Astrocyte (in vitro differentiated cells and primary cell): ENCODE results near the gene DNAL4.

ENCODE experiments used
- EZH2 ChIP-seq: IDR thresholded peaks from 2 replicates; pipeline ENCODE4 v1.6.1; 2012; ENCODE audit warnings: mild to moderate bottlenecking, low read length, inconsistent platforms; ENCODE audit not compliant: insufficient read depth
- TF ChIP-seq, protein P1 (sequence below): IDR thresholded peaks from 2 replicates; pipeline ENCODE4 v1.5.1; 2011; ENCODE audit warnings: low read depth, mild to moderate bottlenecking, inconsistent platforms, low read length, moderate library complexity; ENCODE audit not compliant: insufficient read depth

DNA sequence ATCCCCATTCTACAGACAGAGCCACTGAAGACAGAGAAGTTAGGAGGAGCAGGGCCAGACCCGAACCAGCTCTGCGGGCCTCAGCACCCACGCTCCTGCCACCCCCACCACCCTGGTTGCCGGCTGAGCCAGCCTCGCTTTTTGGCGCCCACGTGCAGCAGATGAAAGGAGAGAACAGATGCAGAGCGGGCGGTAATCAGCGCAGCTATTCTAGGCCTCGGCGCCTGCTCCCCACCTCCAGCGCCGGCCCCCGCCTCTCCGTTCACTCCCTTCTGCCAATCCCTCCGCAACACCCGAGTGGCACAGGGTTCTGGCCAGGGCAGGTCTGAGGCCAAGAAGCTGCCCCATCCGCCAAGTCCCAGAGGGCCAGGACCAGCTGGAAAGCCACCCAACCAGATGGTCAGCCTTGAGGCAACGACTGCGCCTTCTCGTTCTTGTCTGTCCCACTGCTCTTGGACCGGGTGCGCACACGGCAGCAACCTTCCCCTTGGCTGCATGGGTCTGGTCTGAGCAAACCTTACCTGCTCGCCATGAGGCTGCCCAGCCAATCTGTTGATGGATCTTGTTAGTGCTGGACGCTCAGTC lies 16.8 kb downstream of the DNAL4 start:
- TF ChIP-seq, protein P1, sequence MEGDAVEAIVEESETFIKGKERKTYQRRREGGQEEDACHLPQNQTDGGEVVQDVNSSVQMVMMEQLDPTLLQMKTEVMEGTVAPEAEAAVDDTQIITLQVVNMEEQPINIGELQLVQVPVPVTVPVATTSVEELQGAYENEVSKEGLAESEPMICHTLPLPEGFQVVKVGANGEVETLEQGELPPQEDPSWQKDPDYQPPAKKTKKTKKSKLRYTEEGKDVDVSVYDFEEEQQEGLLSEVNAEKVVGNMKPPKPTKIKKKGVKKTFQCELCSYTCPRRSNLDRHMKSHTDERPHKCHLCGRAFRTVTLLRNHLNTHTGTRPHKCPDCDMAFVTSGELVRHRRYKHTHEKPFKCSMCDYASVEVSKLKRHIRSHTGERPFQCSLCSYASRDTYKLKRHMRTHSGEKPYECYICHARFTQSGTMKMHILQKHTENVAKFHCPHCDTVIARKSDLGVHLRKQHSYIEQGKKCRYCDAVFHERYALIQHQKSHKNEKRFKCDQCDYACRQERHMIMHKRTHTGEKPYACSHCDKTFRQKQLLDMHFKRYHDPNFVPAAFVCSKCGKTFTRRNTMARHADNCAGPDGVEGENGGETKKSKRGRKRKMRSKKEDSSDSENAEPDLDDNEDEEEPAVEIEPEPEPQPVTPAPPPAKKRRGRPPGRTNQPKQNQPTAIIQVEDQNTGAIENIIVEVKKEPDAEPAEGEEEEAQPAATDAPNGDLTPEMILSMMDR, result no peak
- no peak for TF ChIP-seq EZH2
